HG03342 (cell line): ENCODE measurements around the gene HIRA.
"Not testable (repeated sequence)": the region's sequence is repeated elsewhere in the genome, so short reads cannot be mapped to it uniquely, and the experiment has no call there.

ENCODE experiments used
- ATAC-seq: cut with Tn5 transposase; IDR thresholded peaks from one replicate; pipeline ENCODE4 v1.9.1; 2021; ENCODE audit warnings: mild to moderate bottlenecking, moderate library complexity; ENCODE audit not compliant: unreplicated experiment

Gene HIRA

GRCh38 chr22:19463491-19464469, 32.2 kb upstream of the HIRA start:
- no peak for ATAC-seq

DNA sequence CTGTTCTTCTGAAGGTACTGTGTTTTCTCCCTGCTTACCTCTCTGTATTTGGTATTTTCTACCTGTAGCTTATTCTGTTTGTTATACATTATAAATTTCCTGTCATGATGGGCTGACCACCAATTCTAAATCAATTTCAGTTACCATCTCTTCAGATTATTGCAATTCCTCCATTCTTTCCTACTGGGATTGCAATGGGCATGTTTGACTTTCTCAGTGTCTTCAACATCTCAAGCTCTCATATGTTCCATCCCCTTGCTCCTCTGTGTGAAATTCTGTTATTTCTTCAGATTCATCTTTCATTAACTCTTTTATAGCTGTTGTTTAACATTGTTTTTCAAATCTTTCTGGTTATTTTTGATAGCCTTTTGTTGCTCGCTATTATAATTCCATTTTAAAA, 31.5 kb upstream of the HIRA start:
- no peak for ATAC-seq

GRCh38 chr22:19461506-19461905, 30.0 kb upstream of the HIRA start:
- ATAC-seq = no peak

GRCh38 chr22:19460036-19460435, 28.5 kb upstream of the HIRA start:
- no peak for ATAC-seq

DNA sequence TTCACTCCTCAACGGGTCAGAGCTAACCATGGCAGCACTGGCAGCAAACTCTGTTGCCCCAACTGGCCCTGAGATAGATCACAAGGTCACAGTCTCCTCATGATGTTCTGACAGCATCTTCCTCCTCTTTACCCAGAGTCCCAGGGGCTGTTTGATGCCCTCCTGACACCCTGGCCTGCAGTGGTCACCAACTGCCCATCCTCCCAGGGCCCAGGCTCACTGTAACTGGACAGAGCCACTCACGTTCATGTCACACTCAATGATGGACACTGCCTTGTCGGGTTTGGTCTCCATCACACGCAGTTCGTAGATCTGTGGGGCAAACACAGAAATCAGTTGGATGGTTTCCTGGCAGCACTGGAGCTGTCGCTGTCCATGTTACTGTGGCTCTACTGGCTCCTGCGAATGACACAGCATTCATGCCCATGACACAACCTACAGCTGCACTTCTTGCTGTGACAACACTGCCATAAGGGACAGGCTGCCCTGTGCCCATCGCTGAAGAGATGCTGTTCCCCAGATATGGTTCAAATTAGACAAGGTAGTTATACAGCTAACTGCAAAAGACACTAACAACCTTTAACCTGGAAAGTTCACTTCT, 26.4 kb upstream of the HIRA start:
- no peak for ATAC-seq

- ATAC-seq = no peak
Measured at GRCh38 chr22:19456541-19456940, 25.0 kb upstream of the HIRA start.

GRCh38 chr22:19455585-19456370, 24.2 kb upstream of the HIRA start:
- ATAC-seq = no peak

GRCh38 chr22:19455033-19455432, 23.5 kb upstream of the HIRA start:
- ATAC-seq = no peak

- ATAC-seq = no peak
Measured at GRCh38 chr22:19454156-19454555, 22.6 kb upstream of the HIRA start.

DNA sequence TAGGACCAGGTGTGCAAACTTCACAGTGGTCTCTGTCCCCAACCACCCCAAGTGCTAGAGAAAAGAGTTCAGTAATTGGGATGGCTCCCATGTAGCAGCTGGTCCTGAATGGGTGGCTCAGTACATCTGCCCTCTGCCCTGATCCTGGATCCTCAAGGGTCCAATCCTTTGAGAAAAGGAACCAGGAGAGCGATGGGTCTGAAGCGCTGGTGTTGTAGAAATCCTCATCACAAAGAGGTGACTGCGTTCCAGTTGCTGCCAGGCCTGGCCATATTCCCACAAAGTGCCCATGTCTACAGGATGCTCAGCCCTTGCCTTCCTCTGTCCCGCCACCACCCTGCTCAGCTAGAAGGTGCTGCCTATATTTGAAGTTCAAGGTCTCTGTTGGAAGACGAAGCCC, 22.2 kb upstream of the HIRA start:
- no peak for ATAC-seq

- no peak for ATAC-seq
Measured at GRCh38 chr22:19451570-19451969, 20.0 kb upstream of the HIRA start.

DNA sequence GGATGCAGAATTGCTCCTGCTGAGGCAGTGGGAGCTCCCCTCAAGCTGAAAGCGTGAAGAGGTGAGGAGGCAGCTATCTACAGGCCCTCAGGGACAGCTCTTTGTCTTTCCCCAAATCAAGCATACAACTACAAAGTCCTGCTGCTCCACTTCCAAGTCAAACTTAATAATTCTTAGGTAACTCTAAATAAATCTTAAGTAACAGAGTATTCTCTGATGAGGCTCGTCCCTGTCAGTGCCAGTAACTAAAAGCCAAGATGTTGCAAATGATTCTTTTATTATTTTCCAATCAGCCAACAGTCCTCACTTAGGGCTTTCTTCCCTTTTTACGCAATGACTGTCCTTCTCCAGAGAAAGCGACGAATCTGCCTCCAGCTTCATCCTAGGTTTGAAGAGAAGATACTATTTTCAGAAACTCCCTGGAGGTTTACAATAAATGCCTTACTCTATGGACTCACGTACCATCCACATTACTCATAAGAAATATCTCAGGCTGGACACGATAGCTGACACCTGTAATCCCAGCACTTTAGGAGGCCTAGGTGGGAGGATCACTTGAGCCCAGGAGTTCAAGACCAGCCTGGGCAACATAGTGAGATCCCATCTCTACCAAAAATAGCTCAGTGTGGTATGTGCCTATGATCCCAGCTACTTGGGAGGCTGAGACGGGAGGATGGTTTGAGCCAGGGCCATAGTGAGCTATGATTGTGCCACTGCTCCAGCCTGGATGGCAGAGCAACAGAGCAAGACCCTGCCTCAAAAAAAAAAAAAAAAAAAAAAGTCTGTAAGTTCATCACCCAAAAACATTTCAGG, 19.0 kb upstream of the HIRA start:
- no peak for ATAC-seq

GRCh38 chr22:19449422-19449767, 17.9 kb upstream of the HIRA start:
- ATAC-seq = no peak

DNA sequence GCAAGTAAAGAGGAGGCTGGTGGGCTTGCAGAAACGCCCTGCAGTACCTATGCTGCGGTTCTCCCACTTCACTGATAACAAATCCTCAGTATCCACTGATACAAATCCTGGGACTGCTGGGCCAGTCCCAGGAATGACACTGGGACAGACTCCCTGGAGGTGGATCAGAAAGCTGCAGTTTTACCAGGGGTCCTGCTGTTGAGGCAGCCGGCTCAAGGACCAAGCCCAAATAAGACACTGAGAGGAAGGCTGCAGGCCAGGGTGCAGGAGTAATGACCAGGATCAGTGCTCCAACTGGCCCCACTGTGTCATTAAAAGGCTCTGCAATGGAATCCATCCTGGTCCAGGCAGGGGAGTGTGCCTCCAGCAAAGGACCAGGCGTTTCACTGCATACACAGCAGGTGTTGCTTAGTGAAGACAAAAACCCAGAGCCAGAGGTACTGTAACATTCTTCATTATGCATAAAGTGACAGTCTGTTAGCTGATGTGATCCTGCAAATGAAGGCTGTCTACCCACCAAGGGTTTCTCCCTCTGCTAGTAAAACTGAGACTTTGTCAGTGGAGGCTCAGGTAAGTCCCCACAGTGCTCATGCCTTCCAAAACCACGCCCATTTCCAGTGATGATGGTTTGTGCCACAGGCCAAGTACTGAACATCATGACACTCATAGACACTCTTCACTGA, 17.3 kb upstream of the HIRA start:
- no peak for ATAC-seq

DNA sequence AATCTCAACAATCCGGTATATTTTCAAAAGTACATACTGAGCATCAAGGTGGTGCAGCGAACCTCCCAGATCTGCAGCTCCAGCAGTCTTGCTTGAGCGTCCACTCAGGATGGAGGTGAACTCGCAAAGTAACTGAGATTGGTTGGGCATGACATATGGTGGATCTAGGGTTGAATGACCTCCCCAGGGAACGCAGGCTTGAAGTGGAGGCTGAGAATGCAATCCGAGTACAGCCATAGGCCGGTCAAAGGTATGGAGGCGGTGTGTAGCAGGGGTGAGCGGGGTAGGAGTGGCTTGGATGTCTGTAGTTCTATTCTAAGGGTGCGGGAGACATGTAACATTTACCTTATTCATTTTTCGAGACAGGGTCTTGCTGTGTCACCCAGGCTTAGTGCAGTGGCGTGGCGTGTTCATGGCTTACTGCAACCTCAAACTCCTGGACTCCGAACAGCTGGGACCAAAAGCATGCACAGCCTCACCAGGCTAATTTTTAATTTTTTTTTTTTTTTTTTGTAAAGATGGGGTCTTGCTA, 16.6 kb upstream of the HIRA start:
- peak; percentile 39 for ATAC-seq

GRCh38 chr22:19447330-19448075, 16.0 kb upstream of the HIRA start, which contains the start of gene C22orf39:
Gene C22orf39 (minus strand): TSS chr22:19447711. CDS start chr22:19447688, 23 bp downstream.
- ATAC-seq = peak; percentile 74

DNA sequence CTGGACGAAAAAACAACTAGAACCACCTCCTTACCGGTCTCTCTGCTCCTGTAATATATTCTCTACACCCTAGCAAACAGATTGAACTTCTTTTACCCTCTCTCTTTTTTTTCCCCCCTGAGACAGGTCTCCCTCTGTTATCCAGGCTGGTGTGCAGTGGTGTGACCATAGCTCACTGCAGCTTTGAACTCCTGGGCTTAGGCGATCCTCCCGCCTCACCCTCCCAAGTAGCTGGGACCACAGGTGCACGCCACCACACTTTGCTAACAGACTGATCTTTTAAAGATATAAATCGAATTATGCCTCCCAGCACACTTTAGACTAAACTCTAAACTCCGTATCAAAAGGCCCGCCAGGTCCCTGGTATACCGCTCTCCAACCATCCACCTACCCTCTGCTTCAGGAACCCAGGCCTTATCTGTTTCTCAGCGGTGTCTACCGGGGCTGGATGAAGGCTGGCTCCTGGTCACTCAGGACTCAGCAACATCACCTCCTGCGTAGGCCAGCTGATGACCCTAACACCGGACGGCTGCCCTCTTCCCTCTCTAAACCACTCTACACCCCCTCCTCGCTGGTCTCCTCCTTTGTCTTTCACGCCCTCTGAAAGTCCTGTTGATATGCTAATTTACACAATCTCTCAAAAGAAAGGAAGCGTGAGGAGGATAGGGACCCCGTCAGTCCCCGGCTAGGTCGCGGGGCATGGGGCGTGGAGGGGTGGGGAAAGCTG, 15.2 kb upstream of the HIRA start:
- ATAC-seq = no peak

DNA sequence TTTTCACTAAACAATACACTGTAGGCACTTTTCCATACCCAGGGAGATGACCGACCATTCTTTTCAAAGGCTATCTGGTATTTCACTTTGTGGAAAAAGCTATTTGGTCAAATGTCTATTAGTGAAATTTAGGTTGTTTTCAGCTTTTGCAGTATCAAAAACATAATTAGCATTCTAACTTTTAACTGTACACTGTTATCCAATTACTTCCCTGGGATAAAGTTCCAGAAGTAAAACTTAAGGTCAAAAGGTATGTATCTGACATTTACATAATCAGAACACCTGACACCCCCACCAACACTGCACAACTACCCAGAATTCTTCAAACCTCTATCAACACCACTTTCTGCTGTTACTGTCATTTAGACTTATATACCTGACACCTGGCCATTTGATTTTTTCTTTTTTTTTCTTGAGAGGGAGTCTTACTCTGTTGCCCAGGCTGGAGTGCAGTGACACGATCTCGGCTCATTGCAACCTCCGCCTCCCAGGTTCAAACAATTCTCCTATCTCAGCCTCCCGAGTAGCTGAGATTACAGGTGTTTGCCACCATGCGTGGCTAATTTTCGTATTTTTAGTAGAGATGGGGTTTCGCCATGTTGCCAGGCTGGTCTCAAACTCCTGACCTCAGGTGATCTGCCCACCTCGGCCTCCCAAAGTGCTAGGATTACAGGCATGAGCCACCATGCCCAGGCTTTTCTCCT, 13.9 kb upstream of the HIRA start:
- ATAC-seq = not testable (repeated sequence)
